ENCODE data around the gene STEAP1B. TPM values are rescaled to one million over a fixed set of nuclear protein-coding genes. Genes with fewer than 3 reads are reported as not detected.
A peak's percentile ranks its signal among the peaks of the same experiment; 100 is the strongest.

Gene STEAP1B
- polyA plus RNA-seq, 1 of the 3 experiments (the other 2 are of a cell fraction): 14.7 TPM

GRCh38 chr7:22417841-22418240 is 82.1 kb downstream of the STEAP1B start:
- WGBS (ENCODE audit: low lambda C conversion rate): 80% methylated on average over 5 of the region's 5 CpGs
- no peak for DNase-seq
- Histone ChIP-seq H3F3A (replicated peaks; ENCODE audit: insufficient read depth) (peaks cover 3% of the 10 kb centered on the region), H3K79me2 (ENCODE audit: insufficient read depth) (no peaks in the 10 kb centered on the region), H3K9me2 (no peaks in the 10 kb centered on the region), H3K4me3 (ENCODE audit: low read depth in 2 of 2, low read length in 1 of 2) (no peak overlapping the region), H3K27me3 (ENCODE audit: insufficient read depth) (no peaks in the 10 kb centered on the region), H3K9me3 (no peaks in the 10 kb centered on the region), H3K4me1 (ENCODE audit: control insufficient read depth in 1 of 2, insufficient read depth in 2 of 2, low read depth in 1 of 2, low read length in 1 of 2) (peaks cover 0 to 10% of the 10 kb centered on the region in 2 experiments; a peak in 2 of 4 replicates), H3K9ac (no peak overlapping the region), H3K27ac (ENCODE audit: low read depth in 2 of 2, low read length in 1 of 2) (peak overlapping the region; percentile 26 to 37; a peak in 2 of 4 replicates), H2AFZ (ENCODE audit: low read depth) (no peak overlapping the region), H4K20me1 (ENCODE audit: insufficient read depth) (no peaks in the 10 kb centered on the region), H3K36me3 (replicated peaks in 1 of 2; ENCODE audit: control insufficient read depth in 1 of 2, insufficient read depth in 2 of 2, low read length in 1 of 2) (peaks cover 0 to 6% of the 10 kb centered on the region in 2 experiments), H3K4me2 (no peak overlapping the region)
- POLR2A ChIA-PET: no interaction called here
- TF ChIP-seq POLR2AphosphoS5 (IDR thresholded peaks at IDR 0.05; ENCODE audit: low read depth, low read length): no peak
- no peak for TF ChIP-seq YY1 (IDR thresholded peaks at IDR 0.05; ENCODE audit: low read depth)
- no peak for TF ChIP-seq USF1 (IDR thresholded peaks at IDR 0.05; ENCODE audit: borderline replicate concordance, low read depth)
- no peak for TF ChIP-seq REST (IDR thresholded peaks at IDR 0.05; ENCODE audit: low read depth, low read length)
- TF ChIP-seq RFX5 (IDR thresholded peaks at IDR 0.05; ENCODE audit: low read length): no peak
- no peak for TF ChIP-seq TEAD4 (IDR thresholded peaks at IDR 0.05; ENCODE audit: borderline replicate concordance, insufficient read depth)
- no peak for TF ChIP-seq ZBTB33 (IDR thresholded peaks at IDR 0.05; ENCODE audit: borderline replicate concordance, low read depth)
- TF ChIP-seq EZH2phosphoT487 (IDR thresholded peaks at IDR 0.05; ENCODE audit: borderline replicate concordance, low read depth): no peak
- no peak for TF ChIP-seq NFIC (IDR thresholded peaks at IDR 0.05; ENCODE audit: borderline replicate concordance)
- no peak for TF ChIP-seq EP300 (IDR thresholded peaks at IDR 0.05; ENCODE audit: borderline replicate concordance in 1 of 2, low read depth in 1 of 2, low read length in 1 of 2)
- no peak for TF ChIP-seq NRF1 (IDR thresholded peaks at IDR 0.05; ENCODE audit: low read depth, low read length)
- TF ChIP-seq GABPA (IDR thresholded peaks at IDR 0.05; ENCODE audit: low read depth): no peak
- TF ChIP-seq RXRA (IDR thresholded peaks at IDR 0.05; ENCODE audit: borderline replicate concordance, low read depth): no peak
- no peak for TF ChIP-seq MEF2A (IDR thresholded peaks at IDR 0.05; ENCODE audit: borderline replicate concordance, low read depth)
- TF ChIP-seq RCOR1 (IDR thresholded peaks at IDR 0.05; ENCODE audit: low read length): no peak
- TF ChIP-seq MXI1 (IDR thresholded peaks at IDR 0.05; ENCODE audit: low read depth, low read length): no peak
- no peak for TF ChIP-seq IRF3 (IDR thresholded peaks at IDR 0.05; ENCODE audit: low read depth, low read length)
- no peak for TF ChIP-seq CHD2 (IDR thresholded peaks at IDR 0.05; ENCODE audit: low read length, partially characterized antibody)
- no peak for TF ChIP-seq SIN3A (IDR thresholded peaks at IDR 0.05; ENCODE audit: borderline replicate concordance, low read depth, low read length)
- CTCF ChIA-PET: interaction anchor here (0.7 to 5.1 kb wide), 2 partner anchors 308 to 738 kb away, joined by 3 to 19 read pairs; no protein-coding TSS in a partner anchor
